Measurements from ENCODE around the gene MBD6.
"Not testable (repeated sequence)": the region's sequence is repeated elsewhere in the genome, so short reads cannot be mapped to it uniquely, and the experiment has no call there.

DNA sequence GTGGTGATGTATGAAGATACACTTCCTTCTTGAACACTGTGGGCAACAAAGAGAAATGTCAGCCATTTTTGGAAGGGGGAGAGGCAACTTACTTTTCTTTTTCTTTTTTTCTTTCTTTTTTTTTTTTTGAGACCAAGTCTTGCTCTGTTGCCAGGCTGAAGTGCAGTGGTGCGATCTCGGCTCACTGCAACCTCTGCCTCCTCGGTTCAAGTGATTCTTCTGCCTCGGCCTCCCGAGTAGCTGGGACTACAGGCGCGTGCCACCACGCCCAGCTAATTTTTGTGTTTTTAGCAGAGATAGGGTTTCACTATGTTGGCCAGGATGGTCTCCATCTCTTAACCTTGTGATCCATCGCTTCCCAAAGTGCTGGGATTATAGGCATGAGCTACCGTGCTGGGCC is 4.9 kb upstream of the MBD6 start:
- TF ChIP-seq CTCF (conservative IDR thresholded peaks at IDR 0.05; ENCODE audit: low read length); EZH2phosphoT487 (IDR thresholded peaks at IDR 0.05; ENCODE audit: borderline replicate concordance, low read depth, low read length): not testable (repeated sequence)

Measured in OCI-LY7 (cell line).